ENCODE results near the gene MCCC2. TPM values are rescaled to one million over a fixed set of nuclear protein-coding genes. Genes with fewer than 3 reads are reported as not detected.

Gene MCCC2
- total and polyA plus RNA-seq, 2 of the 8 experiments (the other 6 are each of a cell fraction or from before 2014, with no cell fraction given): 71.7 to 86.6 TPM

- 87% methylated on average over 4 of the region's 4 CpGs; no CpG with 5 or more reads in 1 of the 2 experiments for WGBS, 2 experiments (ENCODE audit: extremely low coverage in 1 of 2, insufficient coverage in 1 of 2, insufficient read length in 1 of 2, insufficient replicate concordance in 2 of 2, low coverage in 1 of 2, low lambda C conversion rate in 2 of 2, missing lambda C conversion rate in 1 of 2)
- no peak overlapping the region for H4K5ac ChIP-seq (ENCODE audit: insufficient read length, low read depth, low read length)
- no peak overlapping the region for H3K27ac ChIP-seq (ENCODE audit: low read depth, low read length)
- H3K14ac ChIP-seq (ENCODE audit: insufficient read length): no peak overlapping the region
- H3K27me3 ChIP-seq (replicated peaks in 1 of 4; ENCODE audit: control insufficient read depth in 3 of 4, extremely low read depth in 1 of 4, insufficient read depth in 3 of 4, low read length in 3 of 4): no peaks in the 10 kb centered on the region
- no peak overlapping the region for H2BK5ac ChIP-seq (ENCODE audit: low read depth, low read length)
- H3K79me1 ChIP-seq (ENCODE audit: low read depth, low read length): no peaks in the 10 kb centered on the region
- no peak overlapping the region for H3K4me2 ChIP-seq (ENCODE audit: insufficient read depth in 1 of 2, low read depth in 2 of 2, low read length in 2 of 2)
- H2BK12ac ChIP-seq (ENCODE audit: low read depth, low read length): no peak overlapping the region
- no peak overlapping the region for H4K8ac ChIP-seq (ENCODE audit: extremely low read depth, insufficient read depth, low read length)
- H2BK120ac ChIP-seq (replicated peaks; ENCODE audit: low read depth, low read length): no peak overlapping the region
- H2BK20ac ChIP-seq (ENCODE audit: low read length): no peak overlapping the region
- H3K79me2 ChIP-seq (ENCODE audit: control insufficient read depth in 1 of 2, insufficient read depth in 2 of 2, low read length in 2 of 2): no peaks in the 10 kb centered on the region
- H3K9ac ChIP-seq (replicated peaks in 1 of 4; ENCODE audit: extremely low read depth in 1 of 4, low read depth in 3 of 4, low read length in 3 of 4): no peak overlapping the region
- H3K23ac ChIP-seq (ENCODE audit: insufficient read length): no peak overlapping the region
- TF ChIP-seq RAD21 (IDR thresholded peaks at IDR 0.05 in 1 of 2, conservative IDR thresholded peaks at IDR 0.05 in 1 of 2; ENCODE audit: low read depth in 2 of 2, low read length in 2 of 2): no peak
- no peaks in the 10 kb centered on the region for H3K4me1 ChIP-seq (replicated peaks in 1 of 4; ENCODE audit: control insufficient read depth in 3 of 4, insufficient read depth in 4 of 4, low read length in 3 of 4)
- H3K36me3 ChIP-seq (ENCODE audit: control insufficient read depth in 2 of 4, insufficient read depth in 4 of 4, low read length in 3 of 4): peaks cover 6 to 45% (median 20%) of the 10 kb centered on the region in 4 experiments
- no peak overlapping the region for H2BK15ac ChIP-seq (ENCODE audit: low read length)
- no peak for FAIRE-seq
- ChIA-PET POLR2A (ENCODE audit: partially characterized antibody) (no interaction called here), CTCF (ENCODE audit: partially characterized antibody) (no interaction called here)
- H3K18ac ChIP-seq (ENCODE audit: extremely low read depth, low read length): no peak overlapping the region
- no peaks in the 10 kb centered on the region for H3K23me2 ChIP-seq (ENCODE audit: low read depth, low read length)
- H3K56ac ChIP-seq (replicated peaks; ENCODE audit: insufficient read length, low read depth, low read length): no peak overlapping the region
- no peak overlapping the region for H3K4me3 ChIP-seq (ENCODE audit: extremely low read depth in 1 of 4, insufficient read depth in 2 of 4, low read depth in 3 of 4, low read length in 4 of 4)
- no peaks in the 10 kb centered on the region for H4K20me1 ChIP-seq (replicated peaks in 1 of 2; ENCODE audit: control insufficient read depth in 1 of 2, insufficient read depth in 2 of 2, low read length in 2 of 2)
- DNase-seq (ENCODE audit: low read depth in 1 of 2, low spot score in 2 of 2): no peak
- H2AK5ac ChIP-seq (ENCODE audit: low read depth, low read length): no peak overlapping the region
- no peak overlapping the region for H4K91ac ChIP-seq (replicated peaks; ENCODE audit: insufficient read length, low read length)
- H2AFZ ChIP-seq (ENCODE audit: low read length): no peak overlapping the region
- H3K4ac ChIP-seq (replicated peaks; ENCODE audit: insufficient read length, low read depth, low read length): no peak overlapping the region
- H3K9me3 ChIP-seq (ENCODE audit: insufficient read depth in 2 of 2, low read depth in 1 of 2, low read length in 1 of 2): no peaks in the 10 kb centered on the region
These were observed 24.0 kb upstream of the MCCC2 start for GRCh38 chr5:71563161-71563560.

Measured in H1 (cell line).